GM18867 (cell line): ENCODE data around the gene G6PC3.
"Not testable (repeated sequence)": the region's sequence is repeated elsewhere in the genome, so short reads cannot be mapped to it uniquely, and the experiment has no call there.

Source experiments
- ATAC-seq: cut with Tn5 transposase; IDR thresholded peaks from one replicate; pipeline ENCODE4 v1.9.1; 2021; ENCODE audit warnings: mild to moderate bottlenecking, moderate library complexity; ENCODE audit not compliant: unreplicated experiment

The G6PC3 gene

GRCh38 chr17:44105941-44106340, 35.4 kb downstream of the G6PC3 start:
- ATAC-seq = no peak

DNA sequence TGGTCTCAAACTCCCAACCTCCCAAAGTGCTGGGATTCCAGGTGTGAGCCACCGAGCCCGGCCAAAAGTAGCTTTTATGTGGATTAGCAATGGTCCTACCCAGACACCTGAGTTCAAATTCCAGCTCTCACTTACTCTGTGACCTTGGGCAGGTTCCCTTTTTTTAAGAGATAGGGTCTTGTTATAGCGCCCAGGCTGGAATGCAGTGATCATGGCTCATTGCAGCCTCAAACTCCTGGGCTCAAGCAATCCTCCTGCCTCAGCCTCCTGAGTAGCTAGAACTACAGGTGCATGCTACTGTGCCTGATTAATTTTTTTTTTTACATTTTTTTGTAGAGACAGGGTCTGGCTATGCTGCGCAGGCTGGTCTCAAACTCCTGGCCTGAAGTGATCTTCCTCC, 36.3 kb downstream of the G6PC3 start:
- no peak for ATAC-seq

- no peak for ATAC-seq
These were observed 38.1 kb downstream of the G6PC3 start for GRCh38 chr17:44108440-44109311.

- no peak for ATAC-seq
These were observed 38.7 kb downstream of the G6PC3 start for GRCh38 chr17:44109312-44109630.

GRCh38 chr17:44110011-44110686, 39.6 kb downstream of the G6PC3 start:
- ATAC-seq = no peak

- ATAC-seq = peak; percentile 43
These were observed 40.5 kb downstream of the G6PC3 start for GRCh38 chr17:44110823-44111633.

GRCh38 chr17:44111777-44112176, 41.2 kb downstream of the G6PC3 start:
- no peak for ATAC-seq

DNA sequence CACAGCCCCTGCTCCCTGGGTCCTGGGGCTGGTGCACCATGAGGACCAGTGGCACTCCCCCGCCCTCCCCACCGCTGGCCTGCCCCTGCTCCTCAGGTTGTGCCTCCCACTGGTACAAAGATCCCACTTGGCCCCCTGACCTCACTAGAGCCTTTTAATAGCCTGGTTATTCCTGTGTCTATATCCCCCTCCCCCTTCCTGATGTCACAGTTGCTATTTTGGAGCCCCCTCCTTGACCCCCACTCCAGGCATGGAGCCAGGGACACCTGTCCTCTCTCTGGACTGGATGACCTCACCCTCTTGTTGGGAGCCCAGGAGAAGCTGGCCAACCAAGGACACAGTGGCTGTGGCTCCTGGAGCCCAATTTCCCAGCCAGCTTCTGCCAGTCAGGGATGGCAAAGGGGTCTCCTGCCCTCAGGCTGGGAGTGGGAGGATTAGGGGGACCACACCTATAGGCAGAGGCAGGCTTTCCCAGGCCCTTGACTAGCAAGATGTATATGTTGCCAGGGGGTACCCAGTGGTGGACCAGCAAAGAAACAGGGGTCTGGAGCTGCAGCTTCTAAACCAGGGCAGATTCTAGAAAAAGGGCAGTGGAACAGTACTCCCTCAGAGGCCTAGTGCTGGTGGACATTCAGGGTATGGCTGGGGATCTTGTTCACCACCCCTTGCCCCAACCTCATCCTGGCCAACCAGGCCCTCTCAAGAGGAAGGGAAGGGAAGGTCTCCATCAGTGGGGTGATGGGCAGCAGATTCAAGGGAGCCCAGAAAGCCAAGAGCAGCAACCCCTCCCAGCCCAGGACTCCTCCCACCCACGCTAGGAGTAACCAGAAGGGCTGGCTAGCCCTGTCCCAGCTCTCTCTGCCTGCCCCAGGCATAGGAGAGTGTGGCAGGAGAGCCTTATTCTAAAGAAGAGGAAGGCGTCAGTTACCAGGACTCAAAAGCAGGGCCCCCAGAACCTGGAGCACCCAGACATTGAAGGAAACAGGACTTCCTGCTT, 42.0 kb downstream of the G6PC3 start:
- no peak for ATAC-seq

GRCh38 chr17:44113382-44113781, 42.8 kb downstream of the G6PC3 start:
- ATAC-seq = no peak

DNA sequence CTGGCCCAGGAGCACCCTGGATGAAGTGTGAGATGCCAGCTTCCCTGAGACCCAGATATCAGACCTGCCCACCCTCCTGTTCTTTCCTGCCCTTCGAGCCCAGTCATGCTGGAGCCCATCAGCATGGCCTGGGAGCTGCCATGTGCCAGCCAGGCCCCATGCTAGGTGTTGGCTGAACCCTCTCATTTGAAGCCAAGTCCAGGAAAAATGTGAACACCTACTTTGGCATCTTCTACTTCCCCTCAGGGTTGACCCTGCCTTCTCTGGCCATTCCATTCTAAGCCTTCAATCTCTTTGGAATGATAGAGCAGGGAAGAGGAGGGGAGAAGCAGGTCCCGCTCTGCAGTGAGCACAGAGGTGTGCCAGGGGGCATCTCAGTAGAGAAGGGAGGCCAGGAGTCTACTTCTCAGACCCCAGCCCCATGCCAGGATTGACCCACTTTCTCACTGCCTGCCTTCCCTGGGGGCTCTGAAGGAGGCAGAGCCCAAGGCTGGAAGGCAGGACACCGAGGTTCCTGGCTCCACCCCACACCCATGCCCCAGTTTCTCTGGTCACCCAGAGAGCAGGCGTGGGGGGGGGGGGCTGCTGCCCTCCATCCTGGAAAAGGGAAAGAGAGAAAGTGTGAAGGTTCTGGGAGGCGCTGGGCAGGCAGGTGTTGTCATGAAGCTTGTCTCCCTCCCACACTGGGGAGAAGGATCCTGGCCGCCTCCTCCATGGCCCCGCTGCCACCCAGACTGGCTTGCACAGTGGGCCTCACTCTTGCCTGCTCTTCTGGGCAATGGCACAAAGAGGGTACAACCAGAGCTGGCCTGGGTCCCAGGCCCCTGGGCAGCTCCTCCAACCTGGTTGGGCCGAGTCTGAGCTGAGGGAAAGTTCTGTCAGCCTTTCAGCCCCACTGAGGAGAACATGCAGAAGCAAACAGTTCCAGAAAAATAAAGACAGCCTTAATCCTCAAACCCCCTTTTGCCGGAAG, 43.6 kb downstream of the G6PC3 start:
- no peak for ATAC-seq

- no peak for ATAC-seq
These were observed 45.3 kb downstream of the G6PC3 start for GRCh38 chr17:44115585-44116415.

DNA sequence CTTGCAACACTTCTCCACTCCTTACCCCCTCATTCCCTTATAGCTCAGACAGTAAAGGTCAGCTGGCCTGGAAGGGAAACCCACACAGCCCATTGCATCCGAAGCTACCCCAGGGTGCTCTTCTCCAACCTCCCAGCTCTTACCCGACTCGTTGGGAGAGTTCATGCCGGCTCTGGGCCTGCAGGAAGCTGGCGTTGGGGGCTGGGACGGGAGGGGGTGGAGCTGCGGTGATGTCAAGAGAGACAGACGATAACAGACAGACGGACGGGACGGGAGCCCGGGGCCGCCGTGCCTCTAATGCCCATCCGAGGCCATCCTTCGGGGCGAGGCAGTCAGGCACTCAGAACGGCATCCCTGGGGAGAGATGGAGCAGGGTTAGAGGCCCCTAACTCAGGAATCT, 46.8 kb downstream of the G6PC3 start:
- no peak for ATAC-seq

- ATAC-seq = no peak
These were observed 48.0 kb downstream of the G6PC3 start for GRCh38 chr17:44118427-44119050.

GRCh38 chr17:44119062-44119461, 48.5 kb downstream of the G6PC3 start:
- no peak for ATAC-seq

- ATAC-seq = no peak
These were observed 49.3 kb downstream of the G6PC3 start for GRCh38 chr17:44119798-44120197.

DNA sequence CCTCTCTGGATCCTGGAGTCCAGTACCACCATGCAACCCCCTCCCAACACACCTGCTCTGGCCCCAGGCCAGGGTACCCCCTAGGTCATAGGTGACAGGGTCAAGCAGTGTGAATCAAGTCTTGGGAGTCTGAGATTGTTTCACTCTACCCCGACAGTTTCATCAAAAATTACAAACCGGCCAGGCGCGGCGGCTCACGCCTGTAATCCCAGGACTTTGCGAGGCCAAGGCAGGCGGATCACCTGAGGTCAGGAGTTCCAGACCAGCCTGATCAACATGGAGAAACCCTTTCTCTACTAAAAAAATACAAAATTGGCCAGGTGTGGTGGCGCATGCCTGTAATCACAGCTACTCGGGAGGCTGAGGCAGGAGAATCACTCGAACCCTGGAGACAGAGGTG, 49.7 kb downstream of the G6PC3 start:
- ATAC-seq = not testable (repeated sequence)

DNA sequence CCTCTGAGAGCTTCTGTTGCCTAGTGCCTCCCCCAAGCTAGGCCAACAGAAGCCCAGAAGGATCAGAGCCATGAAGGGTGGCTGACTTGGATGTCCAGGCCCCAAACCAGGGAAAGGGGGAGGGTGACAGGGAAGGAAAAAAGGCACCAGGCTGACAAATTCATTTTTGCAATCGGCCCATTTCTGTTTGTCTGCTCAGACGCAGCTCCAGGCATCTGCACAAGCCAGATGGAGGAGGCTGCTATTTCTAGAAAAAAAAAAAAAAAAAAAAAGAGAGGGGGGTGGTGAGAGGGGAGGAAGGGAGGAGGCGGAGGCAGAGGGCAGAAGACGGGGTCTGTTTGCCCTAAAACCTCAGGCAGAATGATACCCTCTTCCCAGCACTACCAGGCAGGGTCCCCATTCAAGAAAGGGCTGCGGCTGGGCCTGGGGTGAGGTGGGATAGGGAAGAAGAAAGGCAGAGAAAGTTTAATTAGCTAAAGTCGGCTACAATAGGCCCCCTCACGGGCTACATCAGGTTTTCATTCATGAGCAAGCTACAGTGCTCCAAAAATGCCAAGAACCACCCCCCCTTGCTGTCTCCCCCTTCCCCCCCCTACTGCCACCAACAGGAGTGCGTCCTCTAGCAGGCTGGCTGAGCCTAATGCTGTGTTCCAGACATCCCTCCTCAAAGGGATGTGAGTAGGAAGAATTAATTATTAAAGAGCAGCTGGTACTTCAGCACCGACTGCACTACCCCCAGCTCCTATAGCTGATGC, 50.5 kb downstream of the G6PC3 start:
- ATAC-seq = no peak
